Activated B cell treated with CpG ODN at 0.5 μM for 24 hours (primary cell): ENCODE results near the gene TAP2. TPM values are rescaled to one million over a fixed set of nuclear protein-coding genes. Genes with fewer than 3 reads are reported as not detected.
A peak's percentile ranks its signal among the peaks of the same experiment; 100 is the strongest.
"Not testable (repeated sequence)": the region's sequence is repeated elsewhere in the genome, so short reads cannot be mapped to it uniquely, and the experiment has no call there.

Source experiments
- ATAC-seq: fragments of 200-7000 bp; cut with Tn5 transposase; one replicate; pipeline ENCODE4 v1.10.0; 2021; ENCODE audit warnings: low read depth, mild to moderate bottlenecking, moderate library complexity
- CTCF ChIA-PET: fragments of 350-600 bp; sonication (Branson Sonifier 250); formaldehyde crosslinking; loops from one replicate; lab custom pipeline; 2021; ENCODE audit warnings: antibody characterized with exemption; lab: Charles Lee
- POLR2A ChIA-PET: fragments of 350-600 bp; sonication (Branson Sonifier 250); formaldehyde crosslinking; loops from one replicate; lab custom pipeline; 2021; ENCODE audit warnings: antibody characterized with exemption; lab: Charles Lee
- DNase-seq: peaks from one replicate; pipeline ENCODE4 v3.0.0; 2022
- H3K27ac Mint-ChIP-seq: one replicate; pipeline ENCODE4 v1.8.0; 2020; ENCODE audit warnings: mixed read lengths
- H3K27me3 Mint-ChIP-seq: one replicate; pipeline ENCODE4 v1.8.0; 2021; ENCODE audit warnings: mixed read lengths
- H3K36me3 Mint-ChIP-seq: one replicate; pipeline ENCODE4 v1.8.0; 2021; ENCODE audit warnings: low read depth, mixed read lengths
- H3K4me1 Mint-ChIP-seq: one replicate; pipeline ENCODE4 v1.8.0; 2021; ENCODE audit warnings: mixed read lengths
- H3K4me3 Mint-ChIP-seq: one replicate; pipeline ENCODE4 v1.8.0; 2020; ENCODE audit warnings: mild to moderate bottlenecking, mixed read lengths
- H3K9me3 Mint-ChIP-seq: one replicate; pipeline ENCODE4 v1.8.0; 2020; ENCODE audit warnings: mixed read lengths
- intact Hi-C: fragments of 100-400 bp; cut with micrococcal nuclease; formaldehyde crosslinking; loops from one replicate; pipeline ENCODE4 v1.15.1; 2024
- total RNA-seq: library from RNA; stranded (reverse); gene quantifications from 2 replicates; pipeline ENCODE4 v1.2.3, GENCODE V29; 2022
- TF ChIP-seq, protein P1 (sequence below): fragments of 200-600 bp; IDR thresholded peaks from one replicate; pipeline ENCODE4 v1.8.0; 2022; ENCODE audit warnings: antibody characterized with exemption, mild to moderate bottlenecking

The TAP2 gene
- total RNA-seq, 1 donor from 2014 or later, result 172 TPM

DNA sequence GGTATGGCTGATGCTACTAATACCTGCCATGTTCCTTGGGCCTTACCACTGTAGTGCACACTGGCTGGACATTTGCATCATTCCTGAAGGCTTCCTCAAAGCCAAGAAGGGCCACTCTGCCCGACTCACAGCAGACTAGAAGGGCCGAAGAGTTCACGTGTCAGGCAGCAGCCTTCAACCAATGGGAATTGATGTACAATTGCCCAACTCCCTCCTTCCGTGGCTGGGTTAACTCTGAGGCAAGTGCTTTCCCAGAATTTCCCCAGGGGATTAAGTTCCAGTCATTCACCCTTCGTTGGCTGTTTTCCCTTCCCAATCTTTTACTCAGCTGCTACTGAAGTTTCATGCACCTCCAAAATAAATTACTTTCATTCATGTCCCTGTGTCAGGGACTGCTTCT, 45.2 kb upstream of the TAP2 start:
- POLR2A ChIA-PET, result interaction anchor here (1.3 to 6.1 kb wide), 3 partner anchors 10 to 101 kb away, joined by 3 to 62 read pairs (median 21); no protein-coding TSS in a partner anchor
- CTCF ChIA-PET, result interaction anchor here (0.6 to 9.1 kb wide), 4 partner anchors 45 to 101 kb away, joined by 3 to 151 read pairs (median 26); partner anchors contain the start of genes HLA-DMA and TAP2
- Mint-ChIP-seq H3K4me3 (no peak overlapping the region), H3K9me3 (no peaks in the 10 kb centered on the region), H3K27ac (no peak overlapping the region), H3K27me3 (peaks cover 4% of the 10 kb centered on the region), H3K4me1 (peaks cover 27% of the 10 kb centered on the region), H3K36me3 (no peaks in the 10 kb centered on the region)
- ATAC-seq (no peak), DNase-seq (no peak)
- intact Hi-C loops, result loop anchor here (2.0 kb wide), 1 partner anchor 365 kb away; no protein-coding TSS in a partner anchor
- TF ChIP-seq, protein P1, sequence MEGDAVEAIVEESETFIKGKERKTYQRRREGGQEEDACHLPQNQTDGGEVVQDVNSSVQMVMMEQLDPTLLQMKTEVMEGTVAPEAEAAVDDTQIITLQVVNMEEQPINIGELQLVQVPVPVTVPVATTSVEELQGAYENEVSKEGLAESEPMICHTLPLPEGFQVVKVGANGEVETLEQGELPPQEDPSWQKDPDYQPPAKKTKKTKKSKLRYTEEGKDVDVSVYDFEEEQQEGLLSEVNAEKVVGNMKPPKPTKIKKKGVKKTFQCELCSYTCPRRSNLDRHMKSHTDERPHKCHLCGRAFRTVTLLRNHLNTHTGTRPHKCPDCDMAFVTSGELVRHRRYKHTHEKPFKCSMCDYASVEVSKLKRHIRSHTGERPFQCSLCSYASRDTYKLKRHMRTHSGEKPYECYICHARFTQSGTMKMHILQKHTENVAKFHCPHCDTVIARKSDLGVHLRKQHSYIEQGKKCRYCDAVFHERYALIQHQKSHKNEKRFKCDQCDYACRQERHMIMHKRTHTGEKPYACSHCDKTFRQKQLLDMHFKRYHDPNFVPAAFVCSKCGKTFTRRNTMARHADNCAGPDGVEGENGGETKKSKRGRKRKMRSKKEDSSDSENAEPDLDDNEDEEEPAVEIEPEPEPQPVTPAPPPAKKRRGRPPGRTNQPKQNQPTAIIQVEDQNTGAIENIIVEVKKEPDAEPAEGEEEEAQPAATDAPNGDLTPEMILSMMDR, result no peak

- H3K9me3 Mint-ChIP-seq, result no peaks in the 10 kb centered on the region
- DNase-seq (no peak), ATAC-seq (no peak)
- POLR2A ChIA-PET, result interaction anchor here (0.6 to 6.1 kb wide), 5 partner anchors 11 to 102 kb away, joined by 4 to 62 read pairs (median 5); partner anchors contain the start of gene TAP2
- TF ChIP-seq, protein P1, result no peak
- H3K36me3 Mint-ChIP-seq, result no peaks in the 10 kb centered on the region
- H3K4me1 Mint-ChIP-seq, result peaks cover 24% of the 10 kb centered on the region
- H3K4me3 Mint-ChIP-seq, result no peak overlapping the region
- intact Hi-C loops, result no loop called here
- CTCF ChIA-PET, result interaction anchor here (0.5 to 9.1 kb wide), 8 partner anchors 14 to 108 kb away, joined by 3 to 151 read pairs (median 6); partner anchors contain the start of gene HLA-DMA
- peaks cover 4% of the 10 kb centered on the region for H3K27me3 Mint-ChIP-seq
- H3K27ac Mint-ChIP-seq, result no peak overlapping the region
Observed at GRCh38 chr6:32882879-32883250, 44.3 kb upstream of the TAP2 start.

DNA sequence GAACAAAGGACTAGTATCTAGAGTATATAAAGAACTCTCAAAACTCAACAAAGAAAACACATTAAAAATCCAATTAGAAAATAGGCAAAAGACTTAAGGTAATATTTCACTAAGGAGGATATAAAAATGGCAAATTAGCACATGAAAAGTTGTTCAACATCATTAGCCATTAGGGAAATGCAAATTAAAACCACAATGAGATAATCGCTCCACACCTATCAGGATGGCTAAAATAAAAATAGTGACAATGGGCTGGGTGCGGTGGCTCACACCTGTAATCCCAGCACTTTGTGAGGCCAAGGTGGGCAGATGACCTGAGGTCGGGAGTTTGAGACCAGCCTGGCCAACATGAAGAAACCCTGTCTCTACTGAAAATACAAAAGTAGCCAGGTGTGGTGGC, 42.4 kb upstream of the TAP2 start:
- Mint-ChIP-seq H3K4me1 (peaks cover 21% of the 10 kb centered on the region), H3K4me3 (peak overlapping the region; percentile 2)
- H3K36me3 Mint-ChIP-seq, intact Hi-C loops, H3K27ac Mint-ChIP-seq, H3K9me3 Mint-ChIP-seq, H3K27me3 Mint-ChIP-seq, DNase-seq: not testable (repeated sequence)
- POLR2A ChIA-PET, result interaction anchor here (0.6 to 6.1 kb wide), 4 partner anchors 27 to 91 kb away, joined by 3 to 62 read pairs (median 4); partner anchors contain the start of genes PSMB9 and TAP1
- peak; percentile 21 for ATAC-seq
- CTCF ChIA-PET, result interaction anchor here (0.6 to 3.0 kb wide), 6 partner anchors 13 to 311 kb away, joined by 3 to 11 read pairs (median 3); partner anchors contain the start of genes HLA-DMA and TAP2

GRCh38 chr6:32879691-32880090, 41.2 kb upstream of the TAP2 start:
- ATAC-seq (peak; percentile 21), DNase-seq (no peak)
- POLR2A ChIA-PET, result interaction anchor here (1.0 to 6.1 kb wide), 6 partner anchors 12 to 101 kb away, joined by 3 to 62 read pairs (median 6); partner anchors contain the start of genes HLA-DMA and TAP2
- Mint-ChIP-seq H3K36me3 (no peaks in the 10 kb centered on the region), H3K27ac (no peak overlapping the region), H3K4me1 (peaks cover 17% of the 10 kb centered on the region), H3K27me3 (peaks cover 4% of the 10 kb centered on the region), H3K9me3 (no peaks in the 10 kb centered on the region), H3K4me3 (peak overlapping the region; percentile 73)
- intact Hi-C loops, result no loop called here
- CTCF ChIA-PET, result interaction anchor here (0.9 to 3.0 kb wide), 7 partner anchors 12 to 105 kb away, joined by 3 to 11 read pairs (median 5); partner anchors contain the start of gene TAP2
- TF ChIP-seq, protein P1, result no peak

- Mint-ChIP-seq H3K36me3 (no peaks in the 10 kb centered on the region), H3K9me3 (peaks cover 3% of the 10 kb centered on the region), H3K27ac (no peak overlapping the region), H3K4me1 (peaks cover 13% of the 10 kb centered on the region), H3K4me3 (no peak overlapping the region), H3K27me3 (peaks cover 4% of the 10 kb centered on the region)
- POLR2A ChIA-PET, result interaction anchor here (0.7 to 1.7 kb wide), 3 partner anchors 38 to 100 kb away, joined by 3 to 7 read pairs (median 4); partner anchors contain the start of gene TAP2
- ATAC-seq (no peak), DNase-seq (no peak)
- CTCF ChIA-PET, result interaction anchor here (1.7 kb wide), 1 partner anchor 108 kb away, joined by 7 read pairs; no protein-coding TSS in a partner anchor
- TF ChIP-seq, protein P1, result no peak
- intact Hi-C loops, result no loop called here
Observed at GRCh38 chr6:32876603-32877002, 38.1 kb upstream of the TAP2 start.

GRCh38 chr6:32873947-32874346, 35.4 kb upstream of the TAP2 start:
- H3K27me3 Mint-ChIP-seq, H3K27ac Mint-ChIP-seq, H3K36me3 Mint-ChIP-seq, DNase-seq, H3K9me3 Mint-ChIP-seq, intact Hi-C loops, H3K4me1 Mint-ChIP-seq, ATAC-seq, H3K4me3 Mint-ChIP-seq, POLR2A ChIA-PET: not testable (repeated sequence)
- CTCF ChIA-PET, result interaction anchor here (2.8 kb wide), 1 partner anchor 111 kb away, joined by 7 read pairs; no protein-coding TSS in a partner anchor
